NCI-H2196 treated with DMSO at 0.1 percent for 48 hours (cell line): ENCODE results near the gene MRPL42.
"Not testable (repeated sequence)": the region's sequence is repeated elsewhere in the genome, so short reads cannot be mapped to it uniquely, and the experiment has no call there.

ENCODE experiments used
- DNase-seq: peaks from one replicate; lab custom pipeline; 2025; ENCODE audit not compliant: unreplicated experiment; lab: John Stamatoyannopoulos, UW

MRPL42 gene

DNA sequence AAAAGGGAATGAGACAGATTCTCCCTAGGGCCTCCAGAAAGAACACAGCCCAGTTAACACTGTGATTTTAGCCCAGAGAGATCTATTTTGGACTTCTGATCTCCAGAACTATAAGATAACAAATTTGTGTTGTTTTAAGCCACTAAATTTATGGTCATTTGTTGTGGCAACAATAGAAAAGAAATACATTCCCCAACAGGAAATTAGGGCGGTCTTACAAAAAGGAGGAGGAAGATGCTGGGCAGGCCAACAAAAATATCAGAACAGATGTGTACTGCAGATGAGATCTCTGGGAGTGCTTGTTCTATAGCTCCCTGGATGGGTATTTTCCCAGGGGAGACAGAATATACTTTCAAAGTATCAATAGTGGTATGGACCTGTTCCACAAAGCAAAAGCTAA is 73.2 kb downstream of the MRPL42 start:
- no peak for DNase-seq

DNA sequence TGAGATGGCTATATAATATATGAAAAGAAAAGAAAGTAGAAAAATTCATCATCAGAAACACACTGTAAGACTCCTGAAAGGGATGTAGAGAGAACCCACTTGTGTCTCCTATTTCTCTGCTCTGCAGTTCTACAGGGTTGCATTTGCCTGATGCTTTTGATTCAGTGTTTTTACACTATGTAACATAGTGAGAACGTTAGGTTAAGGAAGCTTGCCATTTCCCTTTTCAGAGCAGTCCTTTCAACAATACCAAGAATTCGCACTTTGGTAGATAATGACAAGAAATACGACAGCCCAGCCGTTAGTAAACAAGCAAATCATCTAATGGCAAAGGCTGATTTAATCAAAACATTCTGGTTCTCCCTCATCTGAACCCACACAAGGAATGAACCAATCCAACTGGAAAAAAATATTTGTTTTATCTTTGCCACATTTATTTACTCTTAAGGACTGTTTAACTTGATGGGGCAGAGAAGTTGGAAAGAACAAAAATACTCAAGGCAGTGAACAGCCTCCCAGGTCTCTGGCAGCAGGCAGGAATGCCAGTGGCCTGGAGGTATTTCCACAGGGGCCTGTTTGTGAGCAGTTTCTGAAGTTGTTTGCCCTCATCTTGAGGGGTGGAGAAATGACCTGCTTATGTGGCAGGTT is 74.4 kb downstream of the MRPL42 start:
- no peak for DNase-seq

DNA sequence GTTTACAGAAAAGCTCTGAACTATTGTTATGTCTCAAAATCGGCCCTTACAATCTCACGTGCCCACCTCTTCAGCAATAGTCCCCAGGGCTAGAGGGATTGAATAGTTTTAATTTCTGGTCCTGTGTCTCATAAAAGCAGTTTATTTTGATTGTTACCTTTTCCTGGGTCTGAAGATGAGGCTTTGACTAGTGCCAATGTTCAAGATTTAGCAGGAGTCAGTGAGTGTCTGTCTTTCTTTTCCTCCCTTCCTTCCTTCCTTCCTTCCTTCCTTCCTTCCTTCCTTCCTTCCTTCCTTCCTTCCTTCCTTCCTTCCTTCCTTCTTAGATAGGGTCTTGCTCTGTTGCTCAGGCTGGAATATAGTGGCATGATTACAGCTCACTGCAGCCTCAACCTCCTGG is 80.5 kb downstream of the MRPL42 start:
- DNase-seq: no peak

DNA sequence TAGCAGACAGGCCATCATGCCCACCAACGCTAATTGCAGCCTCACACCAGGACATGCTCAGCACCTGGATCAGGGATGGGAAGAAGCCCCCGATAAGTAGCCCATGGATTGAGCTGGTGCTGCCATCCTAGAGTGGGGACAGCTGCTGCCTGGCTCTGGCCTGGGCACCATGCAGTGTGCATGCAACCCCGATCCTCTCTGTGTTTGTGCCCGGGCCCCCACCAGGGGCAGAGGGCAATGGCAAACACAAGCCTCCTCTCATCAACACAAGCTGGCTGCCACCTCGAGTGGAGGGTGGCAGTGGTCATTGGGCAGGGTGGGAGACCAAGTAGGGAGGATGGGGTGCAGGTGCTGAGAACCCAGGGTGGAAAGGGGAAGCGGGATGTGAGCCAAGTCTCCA is 81.9 kb downstream of the MRPL42 start:
- no peak for DNase-seq

DNA sequence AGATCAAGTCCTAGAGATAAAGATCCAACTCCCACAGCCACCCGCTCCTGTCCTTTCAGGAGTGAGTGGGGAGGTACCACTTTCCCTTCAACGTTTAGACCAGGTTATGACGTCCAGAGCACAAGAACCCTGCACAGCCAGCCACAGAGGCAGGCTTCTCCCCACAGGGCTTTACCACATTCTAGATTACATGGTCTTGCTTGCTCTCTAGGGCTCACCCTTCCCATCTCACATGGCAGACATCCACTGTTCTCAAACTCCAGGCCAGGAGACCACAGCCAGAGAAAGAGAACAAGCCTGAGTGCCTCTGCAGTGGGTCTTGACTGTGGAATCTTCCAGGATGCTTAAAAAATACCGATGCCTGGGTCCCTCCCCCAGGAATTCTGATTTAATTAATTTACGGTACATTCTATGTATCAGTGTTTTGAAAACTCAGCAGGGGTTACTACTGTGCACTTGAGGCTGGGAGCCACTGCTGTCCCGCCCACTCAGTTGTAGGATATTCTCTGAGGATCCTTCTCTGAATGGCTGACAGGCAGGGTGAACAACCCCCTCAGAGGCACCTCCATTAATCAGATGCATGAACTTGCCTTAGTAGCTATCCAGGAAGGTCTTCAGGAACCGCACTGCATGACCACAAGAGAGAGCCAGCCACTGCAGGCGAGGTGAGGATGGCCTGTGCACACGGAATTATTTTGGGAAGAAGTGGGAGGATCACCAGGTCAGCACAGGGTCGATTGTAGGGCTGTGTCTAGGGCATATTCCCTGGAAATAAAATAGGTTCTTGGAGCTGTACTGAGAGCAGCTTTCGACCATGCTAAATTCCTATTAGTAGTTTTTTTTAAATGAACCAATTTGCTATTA is 83.7 kb downstream of the MRPL42 start:
- no peak for DNase-seq

DNA sequence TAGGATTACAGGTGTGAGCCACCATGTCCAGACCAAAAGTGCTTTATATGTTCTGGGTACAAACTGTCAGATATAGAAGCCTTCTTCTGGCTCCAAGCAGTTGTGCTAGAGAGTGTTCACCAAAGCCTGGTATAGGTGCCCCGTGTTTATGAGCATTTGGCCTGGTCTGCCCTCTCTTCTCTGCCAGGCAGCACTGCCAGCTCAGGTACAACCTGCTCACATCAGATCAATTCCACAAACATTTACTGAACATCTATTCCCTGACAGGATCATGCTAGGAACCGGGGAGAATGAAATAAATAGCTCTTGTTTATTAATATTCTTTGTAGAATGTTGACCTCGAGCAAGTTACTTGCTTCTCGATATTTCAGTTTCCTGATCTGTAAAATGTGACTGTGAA is 85.1 kb downstream of the MRPL42 start:
- no peak for DNase-seq

DNA sequence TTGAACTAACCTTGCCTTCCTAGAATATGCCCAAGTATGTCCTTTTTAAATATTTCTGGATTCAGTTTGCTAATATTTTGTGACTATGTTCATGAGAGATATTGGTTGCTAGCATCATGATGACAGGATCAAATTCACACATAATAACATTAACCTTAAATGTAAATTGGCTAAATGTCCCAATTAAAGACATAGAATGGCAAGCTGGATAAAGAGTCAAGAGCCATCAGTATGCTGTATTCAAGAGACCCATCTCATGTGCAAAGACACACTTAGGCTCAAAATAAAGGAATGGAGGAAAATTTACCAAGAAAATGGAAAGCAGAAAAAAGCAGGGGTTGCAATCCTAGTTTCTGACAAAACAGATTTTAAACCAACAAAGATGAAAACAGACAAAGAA is 90.6 kb downstream of the MRPL42 start:
- not testable (repeated sequence) for DNase-seq

DNA sequence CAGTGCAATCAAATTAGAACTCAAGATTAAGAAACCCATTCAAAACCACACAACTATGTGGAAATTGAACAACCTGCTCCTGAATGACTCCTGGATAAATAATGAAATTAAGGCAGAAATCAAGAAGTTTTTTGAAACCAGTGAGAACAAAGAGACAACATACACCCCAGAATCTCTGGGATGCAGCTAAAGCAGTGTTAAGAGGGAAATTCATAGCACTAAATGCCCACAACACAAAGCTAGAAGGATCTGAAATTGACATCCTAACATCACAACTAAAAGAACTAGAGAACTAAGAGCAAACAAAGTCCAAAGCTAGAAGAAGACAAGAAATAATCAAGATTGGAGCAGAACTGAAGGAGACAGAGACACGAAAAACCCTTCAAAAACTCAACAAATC is 91.4 kb downstream of the MRPL42 start:
- not testable (repeated sequence) for DNase-seq

DNA sequence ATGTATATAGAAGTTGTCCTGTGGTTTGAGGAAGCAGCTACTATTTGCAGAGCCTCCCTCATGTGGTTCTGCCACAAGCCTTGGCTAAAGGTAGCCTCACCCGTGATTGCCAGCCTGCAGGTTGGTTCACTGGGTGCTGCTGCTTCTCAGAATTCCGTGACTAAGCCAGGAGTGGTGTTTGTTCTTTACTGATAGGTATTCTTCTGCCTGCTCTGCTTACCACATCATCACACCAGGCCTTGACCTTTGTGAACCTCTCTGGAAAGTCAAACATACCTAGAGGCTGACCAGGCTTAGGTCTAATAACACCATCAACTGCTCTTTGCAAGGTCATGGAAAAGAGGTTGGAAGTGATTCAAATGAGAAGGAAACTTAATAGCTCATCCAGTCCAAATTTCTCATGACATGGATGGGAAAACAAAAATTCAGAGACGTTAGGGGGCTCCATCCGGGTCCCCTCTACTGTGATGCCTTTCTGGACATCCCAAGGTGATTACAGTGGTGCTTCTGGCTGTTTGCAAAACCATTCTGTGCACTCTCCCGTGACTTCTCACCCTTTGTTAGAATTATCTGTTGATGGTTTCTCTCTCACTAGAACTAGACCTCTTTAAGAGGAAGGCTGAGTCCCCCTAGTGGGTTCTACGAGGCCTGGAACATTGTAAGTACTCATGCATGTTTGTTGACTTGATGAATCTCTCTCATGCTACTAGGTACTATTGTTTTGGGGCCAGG is 96.7 kb downstream of the MRPL42 start:
- DNase-seq: no peak

DNA sequence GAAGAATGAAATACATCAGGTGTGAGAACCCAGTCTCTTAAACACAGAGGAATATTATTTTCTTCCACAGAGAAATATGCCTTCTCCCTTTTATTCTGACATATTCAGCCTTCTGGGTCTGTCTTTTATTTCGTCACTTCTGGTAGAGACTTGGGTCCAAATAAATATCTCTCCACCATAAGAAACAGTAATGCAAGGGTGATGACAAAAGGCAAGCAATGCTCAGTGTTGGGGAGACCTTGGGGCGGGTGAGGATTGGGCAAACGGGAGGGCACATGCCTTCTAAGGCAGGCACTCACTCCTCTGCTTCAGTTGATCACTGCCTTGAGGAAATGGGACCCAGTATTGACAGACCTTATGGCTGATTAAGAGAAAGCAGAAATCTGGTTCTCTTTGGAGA is 98.4 kb downstream of the MRPL42 start:
- DNase-seq: no peak
